ENCODE data around the gene TPST2. TPM values are rescaled to one million over a fixed set of nuclear protein-coding genes. Genes with fewer than 3 reads are reported as not detected.
A peak's percentile ranks its signal among the peaks of the same experiment; 100 is the strongest.

Gene TPST2
- total RNA-seq, 2 experiments from 2014 or later = 30.7 to 33.6 TPM

GRCh38 chr22:26483439-26484359 lies 106.2 kb downstream of the TPST2 start, which contains the start of the genes HPS4 and SRRD:
Gene HPS4 (minus strand): TSS chr22:26483783. CDS start chr22:26481762, 2,021 bp downstream.
Gene SRRD (plus strand): TSS chr22:26483877. CDS start chr22:26483891, 14 bp downstream.
- DNase-seq (peak; percentile 92), ATAC-seq (peak; percentile 81)
- no peak for TF ChIP-seq CTCF (IDR thresholded peaks at IDR 0.05)
- Mint-ChIP-seq H3K9me3 (no peaks in the 10 kb centered on the region), H3K4me1 (ENCODE audit: low read depth) (peaks cover 61% of the 10 kb centered on the region), H3K36me3 (ENCODE audit: low read depth) (peaks cover 36% of the 10 kb centered on the region), H3K27me3 (no peaks in the 10 kb centered on the region), H3K27ac (peak within 1 kb of the TSS; percentile 98), H3K4me3 (peak within 1 kb of the TSS; percentile 94)
- ChIA-PET POLR2A (interaction anchor here (0.6 to 3.6 kb wide), 24 partner anchors 8 to 748 kb away, joined by 3 to 16 read pairs (median 4); partner anchors contain the start of genes ASPHD2 and TFIP11), CTCF (interaction anchor here (0.9 to 7.7 kb wide), 13 partner anchors 9 to 190 kb away, joined by 3 to 48 read pairs (median 3); no protein-coding TSS in a partner anchor)
- intact Hi-C loops (cut with micrococcal nuclease) = no loop called here

GRCh38 chr22:26483043-26483438 lies 106.9 kb downstream of the TPST2 start:
- POLR2A ChIA-PET = interaction anchor here (0.7 to 3.6 kb wide), 18 partner anchors 9 to 748 kb away, joined by 3 to 16 read pairs (median 4); partner anchors contain the start of genes ASPHD2 and TFIP11
- intact Hi-C loops (cut with micrococcal nuclease) = no loop called here
- CTCF ChIA-PET = interaction anchor here (1.1 to 7.7 kb wide), 11 partner anchors 9 to 190 kb away, joined by 3 to 48 read pairs (median 8); no protein-coding TSS in a partner anchor
- peak overlapping the region; percentile 98 for H3K27ac Mint-ChIP-seq
- peaks cover 35% of the 10 kb centered on the region for H3K36me3 Mint-ChIP-seq (ENCODE audit: low read depth)
- H3K4me1 Mint-ChIP-seq (ENCODE audit: low read depth) = peaks cover 62% of the 10 kb centered on the region
- DNase-seq = no peak
- peak overlapping the region; percentile 94 for H3K4me3 Mint-ChIP-seq
- H3K27me3 Mint-ChIP-seq = no peaks in the 10 kb centered on the region
- no peak for ATAC-seq
- H3K9me3 Mint-ChIP-seq = no peaks in the 10 kb centered on the region
- no peak for TF ChIP-seq CTCF (IDR thresholded peaks at IDR 0.05)

- H3K36me3 Mint-ChIP-seq (ENCODE audit: low read depth) = peaks cover 43% of the 10 kb centered on the region
- peak overlapping the region; percentile 94 for H3K4me3 Mint-ChIP-seq
- no peak for DNase-seq
- ATAC-seq = no peak
- peaks cover 71% of the 10 kb centered on the region for H3K4me1 Mint-ChIP-seq (ENCODE audit: low read depth)
- no peaks in the 10 kb centered on the region for H3K9me3 Mint-ChIP-seq
- ChIA-PET CTCF (interaction anchor here (0.9 to 7.7 kb wide), 12 partner anchors 8 to 191 kb away, joined by 3 to 48 read pairs (median 7); no protein-coding TSS in a partner anchor), POLR2A (interaction anchor here (0.7 to 3.6 kb wide), 7 partner anchors 8 to 190 kb away, joined by 3 to 16 read pairs (median 4); no protein-coding TSS in a partner anchor)
- no peak for TF ChIP-seq CTCF (IDR thresholded peaks at IDR 0.05)
- H3K27me3 Mint-ChIP-seq = no peaks in the 10 kb centered on the region
- peak overlapping the region; percentile 98 for H3K27ac Mint-ChIP-seq
- intact Hi-C loops (cut with micrococcal nuclease) = no loop called here
These were observed 107.8 kb downstream of the TPST2 start for GRCh38 chr22:26482161-26482560.

- Mint-ChIP-seq H3K4me1 (ENCODE audit: low read depth) (peaks cover 76% of the 10 kb centered on the region), H3K36me3 (ENCODE audit: low read depth) (peaks cover 47% of the 10 kb centered on the region), H3K27ac (peak overlapping the region; percentile 98), H3K27me3 (no peaks in the 10 kb centered on the region), H3K4me3 (peak overlapping the region; percentile 94), H3K9me3 (no peaks in the 10 kb centered on the region)
- DNase-seq (peak; percentile 17), ATAC-seq (no peak)
- intact Hi-C loops (cut with micrococcal nuclease) = no loop called here
- no peak for TF ChIP-seq CTCF (IDR thresholded peaks at IDR 0.05)
- CTCF ChIA-PET = interaction anchor here (0.9 to 7.7 kb wide), 13 partner anchors 8 to 192 kb away, joined by 3 to 48 read pairs (median 6); no protein-coding TSS in a partner anchor
- POLR2A ChIA-PET = interaction anchor here (0.8 to 3.6 kb wide), 3 partner anchors 10 to 169 kb away, joined by 3 to 14 read pairs (median 5); no protein-coding TSS in a partner anchor
These were observed 108.2 kb downstream of the TPST2 start for GRCh38 chr22:26481694-26482093.
